Thyroid gland (tissue), 4 donors: ENCODE results near the gene HOXB3.

ENCODE experiments used
- CTCF ChIP-seq, 6 experiments: fragments of 200-600 bp in 3 of 6; fragments of 450-650 bp in 3 of 6; sonication (generic) in 3 of 6; IDR thresholded peaks; one replicate each; pipeline ENCODE4 v1.5.1; 2016 to 2019; ENCODE audit warnings: antibody characterized with exemption in 6 of 6, mild to moderate bottlenecking in 2 of 6, inconsistent platforms in 1 of 6, moderate library complexity in 1 of 6
- POLR2A ChIP-seq, 2 donors: fragments of 450-650 bp; IDR thresholded peaks; one replicate each; pipeline ENCODE4 v1.6.1; 2017; ENCODE audit warnings: antibody characterized with exemption in 2 of 2, mild to moderate bottlenecking in 2 of 2, moderate library complexity in 1 of 2

- no peak for TF ChIP-seq CTCF (IDR thresholded peaks at IDR 0.05)
- TF ChIP-seq POLR2A (IDR thresholded peaks at IDR 0.05): no peak
These were observed 19.8 kb upstream of the HOXB3 start for GRCh38 chr17:48609759-48610281.
